Breast epithelium (tissue), 4 donors: Measurements from ENCODE around the gene PPP6R1. TPM values are rescaled to one million over a fixed set of nuclear protein-coding genes. Genes with fewer than 3 reads are reported as not detected.
A peak's percentile ranks its signal among the peaks of the same experiment; 100 is the strongest.

Source experiments
- DNase-seq, 2 donors: peaks; one replicate each; pipeline ENCODE4 v3.0.0-alpha.2; 2019; ENCODE audit warnings: low spot score in 2 of 2
- H3K27ac ChIP-seq, 2 donors: fragments of 200-600 bp; sonication (generic) in 1 of 2; one replicate each; pipeline ENCODE4 v1.5.1; 2016 to 2019; ENCODE audit warnings: mild to moderate bottlenecking in 1 of 2
- H3K27me3 ChIP-seq, 2 donors: fragments of 200-600 bp; sonication (generic) in 1 of 2; one replicate each; pipeline versions ENCODE4 v1.5.1 to v1.6.0; 2017 to 2019; ENCODE audit warnings: control low read depth in 1 of 2, mild to moderate bottlenecking in 1 of 2
- H3K36me3 ChIP-seq: fragments of 200-600 bp; one replicate; pipeline ENCODE4 v1.5.1; 2019
- H3K4me1 ChIP-seq, 2 donors: fragments of 200-600 bp; sonication (generic); one replicate each; pipeline ENCODE4 v1.5.1; 2016 to 2019; ENCODE audit warnings: control low read depth in 1 of 2
- H3K4me3 ChIP-seq, 3 donors: fragments of 200-600 bp; sonication (generic); 1 replicate in 2 of 3; 2 replicates in 1 of 3; pipeline ENCODE4 v1.5.1; 2016 to 2019; ENCODE audit warnings: mild to moderate bottlenecking in 3 of 3, moderate library complexity in 2 of 3
- H3K9me3 ChIP-seq, 2 donors: fragments of 200-600 bp; sonication (generic) in 1 of 2; one replicate each; pipeline ENCODE4 v1.5.1; 2016 to 2019; ENCODE audit warnings: control low read depth in 1 of 2
- CTCF ChIP-seq, 3 donors: fragments of 450-650 bp; IDR thresholded peaks; one replicate each; pipeline ENCODE4 v1.5.1; 2016 to 2017; ENCODE audit warnings: antibody characterized with exemption in 3 of 3, mild to moderate bottlenecking in 3 of 3, moderate library complexity in 3 of 3
- POLR2A ChIP-seq: fragments of 450-650 bp; IDR thresholded peaks from one replicate; pipeline ENCODE4 v1.6.1; 2016; ENCODE audit warnings: antibody characterized with exemption, mild to moderate bottlenecking, moderate library complexity
- POLR2AphosphoS5 ChIP-seq, 3 donors: sonication (generic); formaldehyde crosslinking; IDR thresholded peaks; one replicate each; pipeline ENCODE4 v1.6.1; 2017; ENCODE audit warnings: antibody characterized with exemption in 3 of 3
- intact Hi-C: fragments of 100-400 bp; cut with DNase I; formaldehyde crosslinking; loops from one replicate; pipeline ENCODE4 v1.15.1; 2023; ENCODE audit warnings: low total_unique reads
- total RNA-seq, 3 donors: library from RNA; depleted of rRNA; stranded (reverse); fragments of >200 nt; gene quantifications; one replicate each; pipeline ENCODE4 v1.1.0, GENCODE V29; 2016

The PPP6R1 gene
- 10 to 100 TPM; 23.8 to 31.5 (median 28.2) TPM for total RNA-seq

- H3K4me1 ChIP-seq: peaks cover 6 to 9% of the 10 kb centered on the region in 2 donors
- H3K27ac ChIP-seq: peak within 1 kb of the TSS; percentile 83 to 93
- DNase-seq: peak; percentile 96 to 98
These were observed at the start of gene PPP6R1 for GRCh38 chr19:55258828-55259539. Gene PPP6R1, minus strand, starts transcription at chr19:55259017. Its CDS starts 11,914 bp downstream, at chr19:55247103.

GRCh38 chr19:55308281-55308680 lies 49.5 kb upstream of the PPP6R1 start:
- Histone ChIP-seq H3K4me3 (no peak overlapping the region), H3K4me1 (no peaks in the 10 kb centered on the region), H3K27me3 (no peaks in the 10 kb centered on the region), H3K36me3 (no peaks in the 10 kb centered on the region), H3K9me3 (no peaks in the 10 kb centered on the region), H3K27ac (no peak overlapping the region)
- intact Hi-C loops: no loop called here
- no peak for TF ChIP-seq POLR2AphosphoS5 (IDR thresholded peaks at IDR 0.05)
- TF ChIP-seq POLR2A: no peak
- TF ChIP-seq CTCF (IDR thresholded peaks at IDR 0.05): no peak
- no peak for DNase-seq

More at GRCh38 chr19:55258828-55259539, at the start of gene PPP6R1:
- peak within 1 kb of the TSS; percentile 87 to 93 (median 91) for H3K4me3 ChIP-seq
- H3K27me3 ChIP-seq: no peaks in the 10 kb centered on the region
- no peaks in the 10 kb centered on the region for H3K9me3 ChIP-seq
- no peaks in the 10 kb centered on the region for H3K36me3 ChIP-seq
- intact Hi-C loops: no loop called here
- TF ChIP-seq POLR2A (peak; percentile 24), POLR2AphosphoS5 (IDR thresholded peaks at IDR 0.05) (peak; percentile 78 to 88 (median 83)), CTCF (IDR thresholded peaks at IDR 0.05) (peak in 1 of 3 donors; percentile 12)

GRCh38 chr19:55306712-55307111 lies 47.9 kb upstream of the PPP6R1 start:
- intact Hi-C loops: loop anchor here (1.0 kb wide), 1 partner anchor 76 kb away; no protein-coding TSS in a partner anchor
- Histone ChIP-seq H3K4me1 (no peaks in the 10 kb centered on the region), H3K27me3 (no peaks in the 10 kb centered on the region), H3K36me3 (no peaks in the 10 kb centered on the region), H3K4me3 (no peak overlapping the region), H3K9me3 (no peaks in the 10 kb centered on the region), H3K27ac (no peak overlapping the region)
- DNase-seq: no peak
- TF ChIP-seq POLR2A (no peak), POLR2AphosphoS5 (IDR thresholded peaks at IDR 0.05) (no peak), CTCF (IDR thresholded peaks at IDR 0.05) (no peak)

- intact Hi-C loops: loop anchor here (1.0 kb wide), 1 partner anchor 76 kb away; no protein-coding TSS in a partner anchor
- no peak for TF ChIP-seq POLR2A
- no peak for TF ChIP-seq POLR2AphosphoS5 (IDR thresholded peaks at IDR 0.05)
- TF ChIP-seq CTCF (IDR thresholded peaks at IDR 0.05): no peak
- Histone ChIP-seq H3K36me3 (no peaks in the 10 kb centered on the region), H3K4me3 (no peak overlapping the region), H3K27ac (no peak overlapping the region), H3K9me3 (no peaks in the 10 kb centered on the region), H3K27me3 (no peaks in the 10 kb centered on the region), H3K4me1 (no peaks in the 10 kb centered on the region)
- no peak for DNase-seq
These were observed 47.3 kb upstream of the PPP6R1 start for GRCh38 chr19:55305983-55306562.

- H3K36me3 ChIP-seq: no peaks in the 10 kb centered on the region
- H3K27me3 ChIP-seq: no peaks in the 10 kb centered on the region
- H3K4me1 ChIP-seq: no peaks in the 10 kb centered on the region
- DNase-seq: no peak
- no peaks in the 10 kb centered on the region for H3K9me3 ChIP-seq
- H3K27ac ChIP-seq: no peak overlapping the region
- no peak overlapping the region for H3K4me3 ChIP-seq
- TF ChIP-seq CTCF (IDR thresholded peaks at IDR 0.05) (no peak), POLR2AphosphoS5 (IDR thresholded peaks at IDR 0.05) (no peak), POLR2A (no peak)
- intact Hi-C loops: no loop called here
These were observed 46.7 kb upstream of the PPP6R1 start for GRCh38 chr19:55305491-55305890.
